ENCODE results near the gene SEL1L2. TPM values are rescaled to one million over a fixed set of nuclear protein-coding genes. Genes with fewer than 3 reads are reported as not detected.

The SEL1L2 gene
- total and polyA plus RNA-seq, 7 donors, result 0.16 to 3.3 TPM; not detected in 5

DNA sequence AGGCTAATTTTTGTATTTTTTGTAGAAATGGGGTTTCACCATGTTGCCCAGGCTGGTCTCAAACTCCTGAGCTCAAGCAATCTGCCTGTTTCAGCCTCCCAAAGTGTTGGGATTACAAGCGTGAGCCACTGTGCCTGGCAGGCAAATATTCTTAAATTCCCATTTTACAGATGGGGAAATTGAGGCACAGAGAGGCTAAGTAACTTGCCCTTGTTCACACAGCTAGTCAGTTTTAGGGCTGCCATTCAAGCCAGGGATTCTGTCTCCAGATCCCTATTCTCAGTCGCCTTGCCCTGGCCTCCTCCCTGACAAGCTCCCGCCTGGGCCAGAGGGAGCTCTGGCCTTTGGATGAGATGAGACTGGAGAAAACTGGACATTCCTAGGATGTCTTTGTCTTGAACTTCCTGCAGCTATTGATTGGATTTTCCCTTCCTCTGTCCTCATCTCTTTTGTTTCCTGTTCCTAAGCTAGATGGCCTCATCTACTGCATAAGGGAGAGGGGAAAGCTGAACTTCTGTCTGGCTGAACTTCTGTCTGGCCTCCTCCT is 115.1 kb downstream of the SEL1L2 start:
- DNase-seq, result no peak
- Histone ChIP-seq H3K27me3 (no peaks in the 10 kb centered on the region), H3K27ac (peak overlapping the region in 3 of 4 donors; percentile 57 to 81 (median 80)), H3K4me3 (no peak overlapping the region), H3K4me1 (peaks cover 0 to 61% (median 58%) of the 10 kb centered on the region in 4 donors), H3K9me3 (no peaks in the 10 kb centered on the region), H3K36me3 (no peaks in the 10 kb centered on the region)
- intact Hi-C loops (cut with DNase I), result loop anchor here (2.0 kb wide), 1 partner anchor 37 kb away; no protein-coding TSS in a partner anchor
- no peak for TF ChIP-seq POLR2AphosphoS5 (IDR thresholded peaks at IDR 0.05)
- TF ChIP-seq EP300 (IDR thresholded peaks at IDR 0.05), result no peak
- TF ChIP-seq, protein P1, sequence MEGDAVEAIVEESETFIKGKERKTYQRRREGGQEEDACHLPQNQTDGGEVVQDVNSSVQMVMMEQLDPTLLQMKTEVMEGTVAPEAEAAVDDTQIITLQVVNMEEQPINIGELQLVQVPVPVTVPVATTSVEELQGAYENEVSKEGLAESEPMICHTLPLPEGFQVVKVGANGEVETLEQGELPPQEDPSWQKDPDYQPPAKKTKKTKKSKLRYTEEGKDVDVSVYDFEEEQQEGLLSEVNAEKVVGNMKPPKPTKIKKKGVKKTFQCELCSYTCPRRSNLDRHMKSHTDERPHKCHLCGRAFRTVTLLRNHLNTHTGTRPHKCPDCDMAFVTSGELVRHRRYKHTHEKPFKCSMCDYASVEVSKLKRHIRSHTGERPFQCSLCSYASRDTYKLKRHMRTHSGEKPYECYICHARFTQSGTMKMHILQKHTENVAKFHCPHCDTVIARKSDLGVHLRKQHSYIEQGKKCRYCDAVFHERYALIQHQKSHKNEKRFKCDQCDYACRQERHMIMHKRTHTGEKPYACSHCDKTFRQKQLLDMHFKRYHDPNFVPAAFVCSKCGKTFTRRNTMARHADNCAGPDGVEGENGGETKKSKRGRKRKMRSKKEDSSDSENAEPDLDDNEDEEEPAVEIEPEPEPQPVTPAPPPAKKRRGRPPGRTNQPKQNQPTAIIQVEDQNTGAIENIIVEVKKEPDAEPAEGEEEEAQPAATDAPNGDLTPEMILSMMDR (IDR thresholded peaks at IDR 0.05), result no peak
- TF ChIP-seq POLR2A (IDR thresholded peaks at IDR 0.05), result no peak
- WGBS, 2 donors, result 90 to 94% methylated on average over 3 of the region's 3 CpGs

DNA sequence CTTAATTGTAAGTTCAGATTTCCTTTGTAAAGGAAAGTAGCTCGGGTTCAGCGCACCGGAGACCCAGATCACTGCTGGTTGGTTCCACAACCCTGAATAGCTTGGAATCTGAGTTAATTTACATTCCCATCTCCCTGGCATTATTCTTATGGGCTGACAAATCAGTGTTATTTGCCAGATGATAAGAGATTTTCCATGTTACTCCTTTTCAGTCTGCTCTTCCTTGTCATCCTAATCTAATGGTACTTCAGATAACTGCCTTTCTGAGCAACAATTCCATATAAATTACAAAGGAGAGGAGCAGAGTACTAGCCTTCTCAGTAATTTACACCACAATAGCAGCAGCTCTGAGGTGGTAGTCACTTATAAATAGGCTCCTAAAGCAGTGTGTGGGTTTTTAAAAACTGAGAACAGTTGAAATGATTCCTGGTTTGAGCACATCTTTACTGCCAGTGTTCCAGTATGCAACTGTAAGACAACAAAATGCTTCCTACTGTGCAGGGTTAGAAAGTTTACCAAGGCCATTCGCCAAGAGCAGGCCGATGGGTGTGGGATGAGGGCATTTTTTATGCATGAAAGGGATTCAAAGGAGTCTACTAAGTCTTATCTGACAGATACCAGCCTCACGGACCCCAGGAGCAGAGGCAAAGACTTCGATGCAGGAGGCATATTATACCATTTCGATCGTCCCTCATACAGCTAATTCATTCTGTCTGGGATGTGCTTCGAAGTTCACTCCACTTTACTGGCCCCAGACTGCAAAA is 115.8 kb downstream of the SEL1L2 start:
- H3K27ac ChIP-seq, result peak overlapping the region in 3 of 4 donors; percentile 57 to 81 (median 80)
- no peaks in the 10 kb centered on the region for H3K9me3 ChIP-seq
- TF ChIP-seq POLR2A (IDR thresholded peaks at IDR 0.05) (no peak), EP300 (IDR thresholded peaks at IDR 0.05) (no peak), POLR2AphosphoS5 (IDR thresholded peaks at IDR 0.05) (no peak)
- TF ChIP-seq, protein P1 (IDR thresholded peaks at IDR 0.05), result no peak
- peaks cover 0 to 66% (median 58%) of the 10 kb centered on the region in 4 donors for H3K4me1 ChIP-seq
- no peak for DNase-seq
- 68 to 74% methylated on average over 10 of the region's 10 CpGs for WGBS, 2 donors
- no peaks in the 10 kb centered on the region for H3K27me3 ChIP-seq
- intact Hi-C loops (cut with DNase I), result loop anchor here (2.0 kb wide), 1 partner anchor 36 kb away; no protein-coding TSS in a partner anchor
- no peaks in the 10 kb centered on the region for H3K36me3 ChIP-seq
- no peak overlapping the region for H3K4me3 ChIP-seq

DNA sequence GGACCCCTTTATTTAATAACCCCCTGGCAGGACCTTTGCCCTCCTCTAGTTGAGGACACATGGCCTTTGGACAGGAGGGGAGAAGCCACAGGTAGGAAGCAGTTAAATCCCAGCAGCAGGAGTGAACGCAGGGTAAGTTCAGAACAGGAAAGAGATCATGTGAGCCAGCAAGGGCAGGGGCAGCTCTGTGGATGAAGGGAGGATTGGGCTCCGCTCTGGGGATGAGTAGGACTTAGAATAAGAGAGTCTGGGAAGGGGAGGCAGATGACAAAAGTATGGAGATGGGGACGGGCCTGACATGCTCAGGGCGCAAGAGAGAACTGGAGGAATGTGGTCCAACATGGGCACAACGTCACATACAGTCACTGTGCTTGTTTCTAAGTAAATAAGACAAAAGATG is 116.6 kb downstream of the SEL1L2 start:
- no peak for DNase-seq
- Histone ChIP-seq H3K4me3 (no peak overlapping the region), H3K36me3 (no peaks in the 10 kb centered on the region), H3K9me3 (no peaks in the 10 kb centered on the region), H3K27me3 (no peaks in the 10 kb centered on the region), H3K27ac (peak overlapping the region in 2 of 4 donors; percentile 80 to 81), H3K4me1 (peaks cover 0 to 69% (median 57%) of the 10 kb centered on the region in 4 donors)
- intact Hi-C loops (cut with DNase I), result loop anchor here (2.0 kb wide), 1 partner anchor 35 kb away; no protein-coding TSS in a partner anchor
- 51 to 62% methylated on average over 5 of the region's 5 CpGs for WGBS, 2 donors
- TF ChIP-seq POLR2AphosphoS5 (IDR thresholded peaks at IDR 0.05) (no peak), POLR2A (IDR thresholded peaks at IDR 0.05) (no peak), EP300 (IDR thresholded peaks at IDR 0.05) (no peak)
- TF ChIP-seq, protein P1 (IDR thresholded peaks at IDR 0.05), result no peak

DNA sequence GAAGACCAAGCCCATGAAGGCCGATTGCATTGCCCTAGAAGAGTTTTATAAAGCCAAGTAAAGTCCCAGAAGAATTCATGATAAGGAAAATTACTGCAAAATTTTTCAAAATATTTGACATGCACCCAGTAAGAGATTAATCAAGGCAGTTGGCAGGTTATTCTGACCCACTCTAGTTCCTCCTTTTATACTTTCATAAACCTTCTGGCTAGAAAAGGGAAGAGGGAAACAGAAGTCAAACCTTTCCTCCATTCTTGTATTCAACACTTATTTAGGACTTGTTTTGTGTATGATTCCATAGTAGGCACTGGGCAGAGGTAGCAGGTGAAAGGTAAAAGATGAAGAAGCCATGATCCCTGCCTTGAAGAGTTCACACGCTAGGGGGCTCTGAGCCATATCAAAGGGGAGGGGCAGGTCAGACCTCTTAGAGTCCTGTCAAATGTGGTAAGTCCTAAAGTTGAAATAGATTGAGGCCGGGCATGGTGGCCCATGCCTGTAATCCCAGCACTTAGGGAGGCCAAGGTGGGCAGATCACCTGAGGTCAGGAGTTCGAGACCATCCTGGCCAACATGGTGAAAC is 120.2 kb downstream of the SEL1L2 start:
- Histone ChIP-seq H3K9me3 (no peaks in the 10 kb centered on the region), H3K4me3 (no peak overlapping the region), H3K27me3 (no peaks in the 10 kb centered on the region), H3K36me3 (no peaks in the 10 kb centered on the region), H3K4me1 (peaks cover 0 to 58% (median 54%) of the 10 kb centered on the region in 4 donors), H3K27ac (peak overlapping the region in 1 of 4 donors; percentile 8)
- no peak for DNase-seq
- 63 to 76% methylated on average over 4 of the region's 4 CpGs for WGBS, 2 donors
- TF ChIP-seq POLR2AphosphoS5 (IDR thresholded peaks at IDR 0.05) (no peak), POLR2A (IDR thresholded peaks at IDR 0.05) (no peak), EP300 (IDR thresholded peaks at IDR 0.05) (no peak)
- TF ChIP-seq, protein P1 (IDR thresholded peaks at IDR 0.05), result no peak
- intact Hi-C loops (cut with DNase I), result no loop called here

Measured in sigmoid colon (tissue), 7 donors.